Kidney epithelial cell (primary cell): ENCODE measurements around the gene PDE4B. TPM values are rescaled to one million over a fixed set of nuclear protein-coding genes. Genes with fewer than 3 reads are reported as not detected.
"Not testable (repeated sequence)": the region's sequence is repeated elsewhere in the genome, so short reads cannot be mapped to it uniquely, and the experiment has no call there.

Source experiments
- DNase-seq: peaks from one replicate; pipeline ENCODE4 v3.0.0-alpha.2; 2010; ENCODE audit warnings: low read depth
- H3K27me3 ChIP-seq: 2 replicates; pipeline ENCODE4 v1.6.0; 2011; ENCODE audit warnings: low read length; ENCODE audit not compliant: control insufficient read depth, insufficient read depth
- H3K36me3 ChIP-seq: 2 replicates; pipeline ENCODE4 v1.5.1; 2011; ENCODE audit warnings: low read length; ENCODE audit not compliant: control insufficient read depth, insufficient read depth
- H3K4me3 ChIP-seq: 2 replicates; pipeline ENCODE4 v1.5.1; 2011; ENCODE audit warnings: low read depth, mild to moderate bottlenecking, control low read depth, low read length
- CTCF ChIP-seq: IDR thresholded peaks from 2 replicates; pipeline ENCODE4 v1.5.1; 2011; ENCODE audit warnings: mild to moderate bottlenecking, moderate library complexity, low read length, control low read depth, inconsistent platforms; ENCODE audit not compliant: insufficient read depth, poor library complexity, severe bottlenecking
- total RNA-seq: library from RNA; depleted of rRNA; stranded (reverse); fragments of >200 nt; gene quantifications from 2 replicates; pipeline ENCODE4 v1.2.3, GENCODE V29; 2015

PDE4B gene
- total RNA-seq, 1 donor from 2014 or later = 0.33 TPM

- Histone ChIP-seq H3K36me3 (no peaks in the 10 kb centered on the region), H3K4me3 (no peak overlapping the region), H3K27me3 (no peaks in the 10 kb centered on the region)
- no peak for DNase-seq
- TF ChIP-seq CTCF = no peak
Measured at GRCh38 chr1:66058558-66058957, 265.9 kb downstream of the PDE4B start.

GRCh38 chr1:66067219-66067618, 274.5 kb downstream of the PDE4B start:
- H3K4me3 ChIP-seq, DNase-seq, H3K27me3 ChIP-seq, H3K36me3 ChIP-seq: not testable (repeated sequence)

GRCh38 chr1:66069976-66070876, 277.5 kb downstream of the PDE4B start:
- Histone ChIP-seq H3K27me3 (no peaks in the 10 kb centered on the region), H3K36me3 (no peaks in the 10 kb centered on the region), H3K4me3 (no peak overlapping the region)
- no peak for DNase-seq
- no peak for TF ChIP-seq CTCF

- no peaks in the 10 kb centered on the region for H3K36me3 ChIP-seq
- no peak overlapping the region for H3K4me3 ChIP-seq
- DNase-seq = no peak
- H3K27me3 ChIP-seq = no peaks in the 10 kb centered on the region
- no peak for TF ChIP-seq CTCF
Measured at GRCh38 chr1:66073388-66073787, 280.7 kb downstream of the PDE4B start.

- no peaks in the 10 kb centered on the region for H3K27me3 ChIP-seq
- H3K4me3 ChIP-seq = no peak overlapping the region
- DNase-seq = no peak
- H3K36me3 ChIP-seq = no peaks in the 10 kb centered on the region
- no peak for TF ChIP-seq CTCF
Measured at GRCh38 chr1:66074147-66074546, 281.5 kb downstream of the PDE4B start.

GRCh38 chr1:66078412-66078811, 285.7 kb downstream of the PDE4B start:
- no peak for DNase-seq
- Histone ChIP-seq H3K4me3 (no peak overlapping the region), H3K27me3 (no peaks in the 10 kb centered on the region), H3K36me3 (no peaks in the 10 kb centered on the region)
- TF ChIP-seq CTCF = no peak
